Measurements from ENCODE around the gene CASZ1.

DNA sequence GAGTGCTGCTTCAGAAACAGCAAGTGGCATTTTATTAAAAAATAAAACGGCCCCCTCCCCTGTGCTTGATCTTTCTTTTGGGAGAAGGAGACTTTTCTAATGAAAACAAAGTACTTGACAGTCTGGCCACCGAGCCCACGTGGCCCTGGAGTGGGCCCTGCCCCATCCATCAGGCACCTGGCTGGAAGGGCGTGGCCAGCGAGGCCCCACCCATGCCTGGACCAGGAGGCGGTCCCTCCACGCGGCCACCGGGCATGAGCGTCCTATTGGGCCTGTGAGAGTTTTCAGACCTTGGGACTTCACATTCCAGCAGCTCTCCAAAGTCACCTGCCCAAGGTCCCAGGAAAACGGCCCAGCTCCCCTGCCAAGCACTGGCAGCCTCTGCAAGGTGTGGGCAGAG lies 144.7 kb downstream of the CASZ1 start:
- TF ChIP-seq TEAD1 (CRISPR knock-in tag; IDR thresholded peaks at IDR 0.05) (no peak), ZNF138 (CRISPR knock-in tag; conservative IDR thresholded peaks at IDR 0.05) (no peak), TEAD4 (CRISPR knock-in tag; IDR thresholded peaks at IDR 0.05) (no peak), NR2C2 (CRISPR knock-in tag; IDR thresholded peaks at IDR 0.05) (no peak), JUN (CRISPR knock-in tag; IDR thresholded peaks at IDR 0.05) (no peak), ELF4 (CRISPR knock-in tag; IDR thresholded peaks at IDR 0.05; ENCODE audit: low read depth) (no peak), NR1H2 (CRISPR knock-in tag; IDR thresholded peaks at IDR 0.05) (no peak)
- TF ChIP-seq, protein P1, sequence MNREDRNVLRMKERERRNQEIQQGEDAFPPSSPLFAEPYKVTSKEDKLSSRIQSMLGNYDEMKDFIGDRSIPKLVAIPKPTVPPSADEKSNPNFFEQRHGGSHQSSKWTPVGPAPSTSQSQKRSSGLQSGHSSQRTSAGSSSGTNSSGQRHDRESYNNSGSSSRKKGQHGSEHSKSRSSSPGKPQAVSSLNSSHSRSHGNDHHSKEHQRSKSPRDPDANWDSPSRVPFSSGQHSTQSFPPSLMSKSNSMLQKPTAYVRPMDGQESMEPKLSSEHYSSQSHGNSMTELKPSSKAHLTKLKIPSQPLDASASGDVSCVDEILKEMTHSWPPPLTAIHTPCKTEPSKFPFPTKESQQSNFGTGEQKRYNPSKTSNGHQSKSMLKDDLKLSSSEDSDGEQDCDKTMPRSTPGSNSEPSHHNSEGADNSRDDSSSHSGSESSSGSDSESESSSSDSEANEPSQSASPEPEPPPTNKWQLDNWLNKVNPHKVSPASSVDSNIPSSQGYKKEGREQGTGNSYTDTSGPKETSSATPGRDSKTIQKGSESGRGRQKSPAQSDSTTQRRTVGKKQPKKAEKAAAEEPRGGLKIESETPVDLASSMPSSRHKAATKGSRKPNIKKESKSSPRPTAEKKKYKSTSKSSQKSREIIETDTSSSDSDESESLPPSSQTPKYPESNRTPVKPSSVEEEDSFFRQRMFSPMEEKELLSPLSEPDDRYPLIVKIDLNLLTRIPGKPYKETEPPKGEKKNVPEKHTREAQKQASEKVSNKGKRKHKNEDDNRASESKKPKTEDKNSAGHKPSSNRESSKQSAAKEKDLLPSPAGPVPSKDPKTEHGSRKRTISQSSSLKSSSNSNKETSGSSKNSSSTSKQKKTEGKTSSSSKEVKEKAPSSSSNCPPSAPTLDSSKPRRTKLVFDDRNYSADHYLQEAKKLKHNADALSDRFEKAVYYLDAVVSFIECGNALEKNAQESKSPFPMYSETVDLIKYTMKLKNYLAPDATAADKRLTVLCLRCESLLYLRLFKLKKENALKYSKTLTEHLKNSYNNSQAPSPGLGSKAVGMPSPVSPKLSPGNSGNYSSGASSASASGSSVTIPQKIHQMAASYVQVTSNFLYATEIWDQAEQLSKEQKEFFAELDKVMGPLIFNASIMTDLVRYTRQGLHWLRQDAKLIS (CRISPR knock-in tag; IDR thresholded peaks at IDR 0.05; ENCODE audit: borderline replicate concordance), result no peak
- TF ChIP-seq, protein P2, sequence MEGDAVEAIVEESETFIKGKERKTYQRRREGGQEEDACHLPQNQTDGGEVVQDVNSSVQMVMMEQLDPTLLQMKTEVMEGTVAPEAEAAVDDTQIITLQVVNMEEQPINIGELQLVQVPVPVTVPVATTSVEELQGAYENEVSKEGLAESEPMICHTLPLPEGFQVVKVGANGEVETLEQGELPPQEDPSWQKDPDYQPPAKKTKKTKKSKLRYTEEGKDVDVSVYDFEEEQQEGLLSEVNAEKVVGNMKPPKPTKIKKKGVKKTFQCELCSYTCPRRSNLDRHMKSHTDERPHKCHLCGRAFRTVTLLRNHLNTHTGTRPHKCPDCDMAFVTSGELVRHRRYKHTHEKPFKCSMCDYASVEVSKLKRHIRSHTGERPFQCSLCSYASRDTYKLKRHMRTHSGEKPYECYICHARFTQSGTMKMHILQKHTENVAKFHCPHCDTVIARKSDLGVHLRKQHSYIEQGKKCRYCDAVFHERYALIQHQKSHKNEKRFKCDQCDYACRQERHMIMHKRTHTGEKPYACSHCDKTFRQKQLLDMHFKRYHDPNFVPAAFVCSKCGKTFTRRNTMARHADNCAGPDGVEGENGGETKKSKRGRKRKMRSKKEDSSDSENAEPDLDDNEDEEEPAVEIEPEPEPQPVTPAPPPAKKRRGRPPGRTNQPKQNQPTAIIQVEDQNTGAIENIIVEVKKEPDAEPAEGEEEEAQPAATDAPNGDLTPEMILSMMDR (IDR thresholded peaks at IDR 0.05), result no peak
- TF ChIP-seq, protein P3, sequence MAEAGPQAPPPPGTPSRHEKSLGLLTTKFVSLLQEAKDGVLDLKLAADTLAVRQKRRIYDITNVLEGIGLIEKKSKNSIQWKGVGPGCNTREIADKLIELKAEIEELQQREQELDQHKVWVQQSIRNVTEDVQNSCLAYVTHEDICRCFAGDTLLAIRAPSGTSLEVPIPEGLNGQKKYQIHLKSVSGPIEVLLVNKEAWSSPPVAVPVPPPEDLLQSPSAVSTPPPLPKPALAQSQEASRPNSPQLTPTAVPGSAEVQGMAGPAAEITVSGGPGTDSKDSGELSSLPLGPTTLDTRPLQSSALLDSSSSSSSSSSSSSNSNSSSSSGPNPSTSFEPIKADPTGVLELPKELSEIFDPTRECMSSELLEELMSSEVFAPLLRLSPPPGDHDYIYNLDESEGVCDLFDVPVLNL (CRISPR knock-in tag; IDR thresholded peaks at IDR 0.05; ENCODE audit: borderline replicate concordance, low read depth), result no peak
- TF ChIP-seq, protein P4, sequence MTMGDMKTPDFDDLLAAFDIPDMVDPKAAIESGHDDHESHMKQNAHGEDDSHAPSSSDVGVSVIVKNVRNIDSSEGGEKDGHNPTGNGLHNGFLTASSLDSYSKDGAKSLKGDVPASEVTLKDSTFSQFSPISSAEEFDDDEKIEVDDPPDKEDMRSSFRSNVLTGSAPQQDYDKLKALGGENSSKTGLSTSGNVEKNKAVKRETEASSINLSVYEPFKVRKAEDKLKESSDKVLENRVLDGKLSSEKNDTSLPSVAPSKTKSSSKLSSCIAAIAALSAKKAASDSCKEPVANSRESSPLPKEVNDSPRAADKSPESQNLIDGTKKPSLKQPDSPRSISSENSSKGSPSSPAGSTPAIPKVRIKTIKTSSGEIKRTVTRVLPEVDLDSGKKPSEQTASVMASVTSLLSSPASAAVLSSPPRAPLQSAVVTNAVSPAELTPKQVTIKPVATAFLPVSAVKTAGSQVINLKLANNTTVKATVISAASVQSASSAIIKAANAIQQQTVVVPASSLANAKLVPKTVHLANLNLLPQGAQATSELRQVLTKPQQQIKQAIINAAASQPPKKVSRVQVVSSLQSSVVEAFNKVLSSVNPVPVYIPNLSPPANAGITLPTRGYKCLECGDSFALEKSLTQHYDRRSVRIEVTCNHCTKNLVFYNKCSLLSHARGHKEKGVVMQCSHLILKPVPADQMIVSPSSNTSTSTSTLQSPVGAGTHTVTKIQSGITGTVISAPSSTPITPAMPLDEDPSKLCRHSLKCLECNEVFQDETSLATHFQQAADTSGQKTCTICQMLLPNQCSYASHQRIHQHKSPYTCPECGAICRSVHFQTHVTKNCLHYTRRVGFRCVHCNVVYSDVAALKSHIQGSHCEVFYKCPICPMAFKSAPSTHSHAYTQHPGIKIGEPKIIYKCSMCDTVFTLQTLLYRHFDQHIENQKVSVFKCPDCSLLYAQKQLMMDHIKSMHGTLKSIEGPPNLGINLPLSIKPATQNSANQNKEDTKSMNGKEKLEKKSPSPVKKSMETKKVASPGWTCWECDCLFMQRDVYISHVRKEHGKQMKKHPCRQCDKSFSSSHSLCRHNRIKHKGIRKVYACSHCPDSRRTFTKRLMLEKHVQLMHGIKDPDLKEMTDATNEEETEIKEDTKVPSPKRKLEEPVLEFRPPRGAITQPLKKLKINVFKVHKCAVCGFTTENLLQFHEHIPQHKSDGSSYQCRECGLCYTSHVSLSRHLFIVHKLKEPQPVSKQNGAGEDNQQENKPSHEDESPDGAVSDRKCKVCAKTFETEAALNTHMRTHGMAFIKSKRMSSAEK (CRISPR knock-in tag; IDR thresholded peaks at IDR 0.05; ENCODE audit: borderline replicate concordance), result no peak
- TF ChIP-seq, protein P5, sequence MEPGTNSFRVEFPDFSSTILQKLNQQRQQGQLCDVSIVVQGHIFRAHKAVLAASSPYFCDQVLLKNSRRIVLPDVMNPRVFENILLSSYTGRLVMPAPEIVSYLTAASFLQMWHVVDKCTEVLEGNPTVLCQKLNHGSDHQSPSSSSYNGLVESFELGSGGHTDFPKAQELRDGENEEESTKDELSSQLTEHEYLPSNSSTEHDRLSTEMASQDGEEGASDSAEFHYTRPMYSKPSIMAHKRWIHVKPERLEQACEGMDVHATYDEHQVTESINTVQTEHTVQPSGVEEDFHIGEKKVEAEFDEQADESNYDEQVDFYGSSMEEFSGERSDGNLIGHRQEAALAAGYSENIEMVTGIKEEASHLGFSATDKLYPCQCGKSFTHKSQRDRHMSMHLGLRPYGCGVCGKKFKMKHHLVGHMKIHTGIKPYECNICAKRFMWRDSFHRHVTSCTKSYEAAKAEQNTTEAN (CRISPR knock-in tag; IDR thresholded peaks at IDR 0.05), result no peak
- TF ChIP-seq, protein P6, sequence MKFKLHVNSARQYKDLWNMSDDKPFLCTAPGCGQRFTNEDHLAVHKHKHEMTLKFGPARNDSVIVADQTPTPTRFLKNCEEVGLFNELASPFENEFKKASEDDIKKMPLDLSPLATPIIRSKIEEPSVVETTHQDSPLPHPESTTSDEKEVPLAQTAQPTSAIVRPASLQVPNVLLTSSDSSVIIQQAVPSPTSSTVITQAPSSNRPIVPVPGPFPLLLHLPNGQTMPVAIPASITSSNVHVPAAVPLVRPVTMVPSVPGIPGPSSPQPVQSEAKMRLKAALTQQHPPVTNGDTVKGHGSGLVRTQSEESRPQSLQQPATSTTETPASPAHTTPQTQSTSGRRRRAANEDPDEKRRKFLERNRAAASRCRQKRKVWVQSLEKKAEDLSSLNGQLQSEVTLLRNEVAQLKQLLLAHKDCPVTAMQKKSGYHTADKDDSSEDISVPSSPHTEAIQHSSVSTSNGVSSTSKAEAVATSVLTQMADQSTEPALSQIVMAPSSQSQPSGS (CRISPR knock-in tag; IDR thresholded peaks at IDR 0.05; ENCODE audit: borderline replicate concordance, low read depth), result no peak
- TF ChIP-seq, protein P7, sequence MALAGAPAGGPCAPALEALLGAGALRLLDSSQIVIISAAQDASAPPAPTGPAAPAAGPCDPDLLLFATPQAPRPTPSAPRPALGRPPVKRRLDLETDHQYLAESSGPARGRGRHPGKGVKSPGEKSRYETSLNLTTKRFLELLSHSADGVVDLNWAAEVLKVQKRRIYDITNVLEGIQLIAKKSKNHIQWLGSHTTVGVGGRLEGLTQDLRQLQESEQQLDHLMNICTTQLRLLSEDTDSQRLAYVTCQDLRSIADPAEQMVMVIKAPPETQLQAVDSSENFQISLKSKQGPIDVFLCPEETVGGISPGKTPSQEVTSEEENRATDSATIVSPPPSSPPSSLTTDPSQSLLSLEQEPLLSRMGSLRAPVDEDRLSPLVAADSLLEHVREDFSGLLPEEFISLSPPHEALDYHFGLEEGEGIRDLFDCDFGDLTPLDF (CRISPR knock-in tag; IDR thresholded peaks at IDR 0.05), result no peak

Data from WTC11 (cell line).